GM21360 (cell line): Measurements from ENCODE around the gene RCCD1.

Experiments used
- ATAC-seq: cut with Tn5 transposase; IDR thresholded peaks from one replicate; pipeline ENCODE4 v1.9.1; 2021; ENCODE audit warnings: mild to moderate bottlenecking, moderate library complexity; ENCODE audit not compliant: unreplicated experiment

The RCCD1 gene

DNA sequence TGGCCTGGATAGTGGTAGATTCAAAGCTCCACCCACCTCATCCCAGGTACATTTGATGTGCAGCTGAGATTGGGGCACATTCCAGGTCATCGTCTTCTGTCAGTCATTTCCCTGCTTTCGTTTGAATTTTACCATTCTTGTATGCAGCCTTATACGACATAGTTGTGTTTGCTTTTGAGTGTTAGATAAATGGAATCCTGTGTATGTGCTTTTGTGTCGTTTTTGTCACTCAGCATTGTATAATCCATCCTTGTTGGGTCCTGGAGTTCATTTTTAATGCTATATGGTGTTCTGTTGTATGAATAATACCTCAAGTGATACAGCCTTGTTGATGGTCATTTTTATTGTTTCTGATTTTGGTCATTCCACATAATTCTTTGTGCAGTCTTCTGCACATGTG, 7.3 kb downstream of the RCCD1 start:
- no peak for ATAC-seq

DNA sequence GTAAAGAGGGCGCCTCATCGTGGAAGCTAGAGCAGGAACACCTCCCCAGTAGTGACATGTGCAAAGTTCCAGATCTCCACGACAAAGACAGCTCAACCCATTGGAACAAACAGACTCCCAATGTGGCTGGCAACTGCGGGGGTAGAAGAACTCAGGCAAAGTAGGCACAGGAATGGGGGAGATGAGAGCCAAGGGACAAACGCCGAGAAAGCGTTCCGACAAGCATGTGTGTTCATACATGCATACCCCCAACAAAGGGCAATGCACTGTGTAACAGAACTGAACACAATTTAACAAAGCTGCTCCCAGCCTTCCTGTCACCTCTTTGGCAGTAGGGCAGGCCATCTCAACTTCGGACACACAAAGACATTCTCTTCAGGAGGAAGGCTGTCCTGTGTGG, 11.6 kb downstream of the RCCD1 start:
- no peak for ATAC-seq

DNA sequence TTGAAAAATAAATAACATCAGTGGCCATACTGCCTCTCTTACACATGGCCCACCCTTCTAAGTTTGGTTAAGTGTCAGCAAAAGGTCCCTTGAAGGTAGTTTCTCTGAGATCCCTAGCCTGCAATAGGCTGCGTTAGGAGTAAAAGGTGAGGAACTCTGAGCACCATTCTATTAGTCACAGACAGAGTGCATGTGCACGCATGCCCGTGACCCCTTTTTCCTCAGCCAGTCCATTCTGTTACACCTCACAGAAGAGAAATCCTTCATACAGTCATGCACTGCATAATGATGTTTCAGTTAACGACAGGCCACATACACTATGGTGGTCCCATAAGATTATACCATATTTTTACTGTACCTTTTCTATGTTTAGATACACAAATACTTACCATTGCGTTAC, 12.5 kb downstream of the RCCD1 start:
- ATAC-seq = no peak

DNA sequence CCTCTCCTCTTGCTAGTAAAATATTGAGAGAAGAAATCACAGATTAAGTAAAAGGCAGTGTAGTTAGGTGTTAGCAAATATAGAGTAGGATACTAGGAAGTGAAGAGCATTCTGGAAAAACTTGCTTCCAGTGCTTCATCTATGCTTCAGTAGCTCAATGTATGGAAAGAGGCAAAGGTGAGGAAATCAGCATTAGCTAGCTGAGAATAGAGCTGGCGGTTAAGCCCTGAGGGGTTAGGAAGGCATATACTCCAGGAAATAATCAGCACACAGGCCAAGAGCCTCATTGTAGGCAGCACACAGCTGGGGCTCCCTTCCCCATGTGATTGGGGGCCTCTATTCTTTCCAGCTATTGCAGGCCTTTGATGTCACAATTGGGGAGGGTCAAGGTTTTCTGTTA, 13.8 kb downstream of the RCCD1 start:
- no peak for ATAC-seq

DNA sequence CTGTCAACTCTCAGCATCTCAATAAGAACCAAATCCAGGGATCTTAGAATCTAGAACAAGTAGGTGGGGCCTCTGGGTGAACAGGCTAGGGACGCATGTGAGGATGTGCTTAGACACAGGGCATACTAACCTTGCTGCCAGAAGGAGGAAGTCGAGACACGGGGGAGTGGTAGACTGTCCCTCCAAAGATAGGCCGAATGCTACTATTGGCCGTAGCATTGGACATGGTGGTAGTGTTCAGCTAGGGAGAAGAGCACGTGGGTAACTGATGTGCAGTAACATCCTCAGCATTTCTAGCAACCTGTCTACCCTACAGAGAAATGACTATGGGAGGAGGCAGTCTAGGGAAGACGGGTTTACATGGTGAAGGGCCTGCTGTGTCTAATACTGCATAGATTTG, 15.6 kb downstream of the RCCD1 start:
- no peak for ATAC-seq

DNA sequence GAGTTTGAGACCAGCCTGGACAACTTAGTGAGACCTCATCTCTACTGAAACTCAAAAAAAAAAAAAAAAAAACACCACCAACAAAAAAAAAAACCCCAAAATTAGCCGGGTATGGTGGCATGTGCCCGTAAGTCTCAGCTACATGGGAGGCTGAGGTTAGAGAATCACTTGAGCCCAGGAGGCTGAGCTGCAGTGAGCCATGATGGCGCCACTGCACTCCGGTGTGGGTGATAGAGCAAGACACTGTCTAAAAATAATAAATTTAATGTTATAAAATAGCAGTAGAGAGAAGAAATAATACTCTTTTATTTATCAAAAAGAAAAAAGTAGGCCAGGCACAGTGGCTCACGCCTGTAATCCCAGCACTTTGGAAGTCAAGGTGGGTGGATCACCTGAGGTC, 17.4 kb downstream of the RCCD1 start:
- ATAC-seq = no peak

DNA sequence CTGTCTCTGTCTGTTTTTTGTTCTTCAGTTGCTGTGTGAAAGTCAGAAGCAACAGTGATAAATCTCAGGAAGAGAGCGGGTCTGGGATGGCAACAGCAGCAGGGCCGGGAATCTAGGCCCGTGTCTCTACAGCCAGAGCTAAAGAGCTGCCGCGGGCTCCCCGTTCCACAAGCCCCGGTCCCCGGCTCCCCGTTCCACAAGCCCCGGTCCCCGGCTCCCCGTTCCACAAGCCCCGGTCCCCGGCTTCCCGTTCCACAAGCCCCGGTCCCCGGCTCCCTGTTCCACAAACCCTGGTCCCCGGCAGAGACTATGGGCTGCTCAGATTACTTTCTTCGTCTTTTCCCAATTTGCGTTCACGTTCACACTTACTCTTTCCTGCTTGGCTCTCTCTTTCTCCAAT, 19.5 kb downstream of the RCCD1 start:
- ATAC-seq = no peak

DNA sequence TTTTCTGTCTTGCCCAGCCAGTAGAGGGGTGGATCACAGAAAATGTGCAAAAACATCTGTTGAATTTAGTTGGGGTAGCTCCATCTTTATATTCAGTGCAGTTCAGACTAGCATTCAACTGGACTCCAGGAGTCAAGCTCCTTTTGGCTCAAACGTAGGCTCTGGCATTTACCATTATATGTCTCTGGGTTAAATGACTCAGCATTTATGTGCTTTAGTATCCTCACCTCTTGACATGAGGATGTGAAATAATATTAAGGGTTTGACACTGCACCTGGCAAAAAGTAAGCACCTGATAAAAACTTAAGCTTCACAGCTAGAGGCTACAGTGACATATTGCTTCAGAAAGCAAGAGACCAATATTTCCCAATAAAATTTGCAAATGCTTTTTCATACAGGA, 24.9 kb downstream of the RCCD1 start:
- ATAC-seq = no peak

DNA sequence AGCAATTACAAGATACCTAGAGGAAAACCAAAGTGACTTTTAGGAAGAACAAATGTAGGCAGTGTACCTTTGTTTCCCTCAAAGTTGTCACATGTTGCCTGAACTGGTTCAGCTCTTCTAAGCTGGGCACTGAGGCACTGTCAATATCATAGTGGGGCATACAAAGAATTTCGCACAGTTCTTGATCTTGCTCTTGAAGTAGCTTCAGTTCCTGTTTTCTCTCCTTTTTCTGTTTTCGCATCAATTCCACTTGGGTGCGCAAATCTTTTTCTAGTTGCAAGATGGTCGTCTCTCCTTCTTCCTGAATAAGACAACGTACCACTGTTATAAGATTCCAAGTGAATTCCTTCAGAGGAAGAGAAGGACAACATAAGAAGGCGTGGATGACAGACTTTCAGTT, 27.0 kb downstream of the RCCD1 start:
- no peak for ATAC-seq

DNA sequence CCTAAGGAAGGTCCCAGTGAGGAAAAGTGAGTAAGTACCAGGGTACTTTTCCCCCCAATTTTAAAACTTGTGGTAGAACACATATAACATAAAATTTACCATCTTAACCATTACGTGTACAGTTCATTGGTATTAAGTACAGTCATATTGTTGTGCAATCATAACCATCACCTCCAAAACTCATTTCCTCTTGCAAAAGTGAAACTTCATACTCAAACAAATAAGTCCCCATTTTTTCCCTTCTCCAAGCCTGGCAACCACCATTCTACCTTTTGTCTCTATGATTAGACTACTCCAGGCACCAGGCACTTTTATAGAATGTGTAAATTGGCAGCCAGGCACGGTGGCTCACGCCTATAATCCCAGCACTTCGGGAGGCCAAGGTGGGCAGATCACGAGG, 27.5 kb downstream of the RCCD1 start:
- no peak for ATAC-seq

DNA sequence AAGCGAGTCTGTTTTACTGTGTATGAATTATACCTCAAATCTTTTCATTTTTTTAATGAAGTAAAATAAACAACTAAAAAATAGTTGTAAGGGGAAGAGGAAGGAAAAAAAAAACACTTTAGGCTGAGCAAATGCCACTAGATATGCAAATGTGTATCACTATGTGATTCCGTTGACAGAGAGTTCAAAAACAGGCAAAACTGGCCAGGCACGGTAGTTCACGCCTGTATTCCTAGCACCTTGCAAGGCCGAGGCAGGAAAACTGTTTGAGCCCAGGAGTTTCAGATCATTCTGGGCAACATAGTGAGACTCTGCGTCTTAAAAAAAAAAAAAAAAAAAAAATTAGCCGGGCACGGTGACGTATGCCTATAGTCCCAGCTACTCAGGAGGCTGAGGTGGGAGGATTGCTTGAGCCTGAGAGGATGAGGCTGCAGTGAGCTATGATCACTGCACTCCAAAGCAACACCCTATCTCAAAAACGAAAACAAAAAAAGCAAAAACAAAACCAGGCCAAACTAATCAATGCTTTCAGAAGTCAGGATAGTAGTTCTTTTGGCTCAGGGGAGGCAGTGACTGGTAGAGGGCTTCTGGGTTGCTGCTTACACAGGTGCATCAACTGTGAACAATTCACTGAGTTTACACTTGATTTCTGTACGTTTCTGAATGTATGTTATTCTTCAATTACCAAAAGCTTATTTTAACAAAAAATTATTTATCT, 32.3 kb downstream of the RCCD1 start:
- peak; percentile 48 for ATAC-seq

DNA sequence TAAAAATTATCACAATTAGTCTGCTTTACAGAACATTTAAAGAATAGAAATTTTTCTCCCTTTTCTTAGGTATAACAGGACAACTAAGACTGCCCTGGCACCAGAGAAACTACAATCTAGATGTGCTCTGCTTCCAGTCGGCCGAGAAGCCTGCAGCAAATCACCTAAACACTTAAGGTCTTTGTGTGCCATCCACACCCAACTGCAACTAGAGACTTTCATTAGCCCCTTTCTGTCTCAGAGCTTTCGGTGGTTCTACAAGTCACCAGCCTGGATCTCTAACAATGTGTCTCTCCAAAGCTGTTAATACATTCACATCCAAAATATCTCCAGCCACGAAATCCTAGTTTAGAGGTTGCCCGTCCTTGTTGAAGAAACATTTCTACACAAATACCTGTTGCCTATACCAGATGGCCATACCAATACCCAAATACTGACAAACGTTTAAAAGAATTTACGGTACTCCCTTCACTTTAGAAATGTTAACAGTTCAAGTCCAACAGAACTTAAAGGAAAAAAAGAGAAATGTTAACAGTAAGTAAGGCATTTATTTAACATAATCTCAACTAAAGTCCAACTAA, 33.0 kb downstream of the RCCD1 start:
- no peak for ATAC-seq

DNA sequence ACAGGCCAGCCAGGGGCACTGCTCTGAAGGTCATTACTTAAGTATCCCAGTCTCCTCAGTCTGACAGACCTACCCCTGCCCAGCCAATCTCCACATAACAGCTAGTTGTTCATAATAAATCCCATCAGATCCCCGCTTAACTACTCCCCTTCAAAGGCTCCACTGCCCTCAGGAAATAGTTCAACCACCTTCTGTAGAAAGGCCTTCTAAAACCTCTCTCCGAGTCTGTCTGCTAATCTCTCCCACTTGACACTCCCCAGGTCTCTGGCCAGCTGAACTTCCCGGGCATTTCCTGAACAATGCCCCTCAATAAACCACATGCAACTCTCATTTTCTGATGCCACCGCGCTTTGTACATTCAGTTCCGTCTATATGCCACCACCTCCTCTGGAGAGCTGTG, 33.6 kb downstream of the RCCD1 start:
- ATAC-seq = no peak

DNA sequence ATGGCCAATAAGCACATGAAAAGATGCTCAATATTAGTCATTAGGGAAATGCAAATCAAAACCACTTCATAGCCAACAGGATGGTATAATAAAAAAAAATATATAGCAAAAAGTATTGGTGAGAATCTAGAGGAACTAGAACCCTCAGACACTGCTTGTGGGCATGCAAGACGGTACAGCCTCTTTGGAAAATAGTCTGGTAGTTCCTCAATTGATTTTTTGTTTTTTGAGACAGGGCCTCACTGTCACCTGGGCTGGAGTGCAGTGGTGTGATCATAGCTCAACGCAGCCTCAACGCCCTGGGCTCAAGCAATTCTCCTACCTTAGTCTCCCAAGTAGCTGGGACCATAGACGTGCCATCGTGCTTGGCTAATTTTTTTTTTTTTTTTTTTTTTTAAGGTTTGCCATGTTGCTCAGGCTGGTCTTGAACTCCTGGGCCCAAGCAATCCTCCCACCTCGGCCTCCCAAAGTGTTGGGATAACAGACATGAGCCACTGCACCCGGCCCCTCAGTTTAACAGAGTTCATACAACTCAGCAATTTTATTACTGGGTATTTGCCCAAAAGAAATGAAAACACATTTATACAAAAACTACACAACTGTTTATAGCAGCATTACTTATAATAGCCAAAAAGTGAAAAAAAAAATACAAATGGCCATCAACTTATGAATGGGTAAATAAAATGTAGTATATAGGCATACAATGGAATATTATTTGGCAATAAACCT, 34.5 kb downstream of the RCCD1 start:
- no peak for ATAC-seq

DNA sequence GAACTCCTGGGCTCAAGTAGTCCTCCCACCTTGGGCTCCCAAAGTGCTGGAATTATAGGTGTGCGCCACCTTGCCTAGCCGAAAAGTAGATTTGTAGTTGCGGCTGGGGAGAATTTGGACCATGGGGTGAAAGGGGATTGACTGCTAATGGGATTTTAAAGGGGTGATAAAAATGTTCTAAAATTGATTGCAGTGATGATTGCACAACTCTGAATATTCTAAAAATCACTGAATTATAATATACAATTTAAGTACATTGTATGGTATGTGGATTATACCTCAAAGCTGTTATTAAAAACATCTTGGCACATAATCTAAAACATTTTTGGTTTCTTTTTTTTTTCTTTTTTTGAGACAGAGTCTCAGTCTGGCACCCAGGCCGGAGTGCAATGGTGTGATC, 35.8 kb downstream of the RCCD1 start:
- ATAC-seq = no peak

DNA sequence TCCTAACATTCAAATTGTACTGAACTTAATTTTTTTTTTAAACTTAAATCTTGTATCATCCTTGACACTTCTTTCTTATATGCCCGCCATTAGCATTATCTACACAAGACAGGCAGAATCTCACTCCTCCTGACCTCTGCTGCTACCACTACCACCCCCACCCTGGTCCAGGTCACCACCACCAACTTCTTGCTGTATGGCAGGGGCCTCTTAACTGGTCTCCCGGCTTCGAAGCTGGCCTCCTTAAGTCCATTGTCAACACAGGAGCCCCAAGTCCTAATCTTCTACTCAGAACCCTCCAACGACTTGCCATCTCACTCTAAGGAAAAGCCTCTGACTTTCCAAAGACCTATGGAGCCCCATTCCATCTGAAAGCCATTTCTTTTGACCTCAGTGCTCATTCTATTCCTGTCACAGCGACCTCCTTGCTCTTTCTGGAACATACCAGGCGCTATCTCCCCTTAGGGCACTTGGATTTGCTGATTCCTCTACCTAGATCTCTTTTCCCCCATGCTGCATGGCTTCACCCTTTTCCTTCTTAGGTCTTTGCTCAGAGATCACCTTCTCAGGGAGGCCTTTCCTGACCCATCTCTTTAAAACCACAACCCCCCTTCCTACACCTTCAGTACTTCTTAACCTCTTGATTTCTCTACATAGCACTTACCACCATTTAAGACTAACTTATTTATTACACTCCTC, 37.1 kb downstream of the RCCD1 start:
- no peak for ATAC-seq

DNA sequence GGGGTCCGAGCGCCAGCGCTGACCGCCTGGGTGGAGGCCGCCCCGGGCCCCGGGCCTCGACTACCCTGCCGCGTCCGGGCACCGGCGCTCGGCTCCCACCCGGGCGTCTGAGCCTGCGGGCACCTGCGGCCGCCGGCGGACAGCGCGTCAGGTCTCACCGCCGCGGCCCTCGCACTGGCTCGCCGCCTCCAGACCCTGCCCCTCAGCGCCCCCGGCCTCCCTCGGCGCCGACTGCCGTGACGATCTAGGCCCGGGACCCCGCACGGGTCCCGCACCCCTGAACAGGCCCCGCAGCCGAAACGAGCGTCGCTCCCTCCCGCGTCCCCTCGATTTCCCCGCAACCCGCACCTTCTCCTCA, 39.4 kb downstream of the RCCD1 start:
- peak; percentile 13 for ATAC-seq

DNA sequence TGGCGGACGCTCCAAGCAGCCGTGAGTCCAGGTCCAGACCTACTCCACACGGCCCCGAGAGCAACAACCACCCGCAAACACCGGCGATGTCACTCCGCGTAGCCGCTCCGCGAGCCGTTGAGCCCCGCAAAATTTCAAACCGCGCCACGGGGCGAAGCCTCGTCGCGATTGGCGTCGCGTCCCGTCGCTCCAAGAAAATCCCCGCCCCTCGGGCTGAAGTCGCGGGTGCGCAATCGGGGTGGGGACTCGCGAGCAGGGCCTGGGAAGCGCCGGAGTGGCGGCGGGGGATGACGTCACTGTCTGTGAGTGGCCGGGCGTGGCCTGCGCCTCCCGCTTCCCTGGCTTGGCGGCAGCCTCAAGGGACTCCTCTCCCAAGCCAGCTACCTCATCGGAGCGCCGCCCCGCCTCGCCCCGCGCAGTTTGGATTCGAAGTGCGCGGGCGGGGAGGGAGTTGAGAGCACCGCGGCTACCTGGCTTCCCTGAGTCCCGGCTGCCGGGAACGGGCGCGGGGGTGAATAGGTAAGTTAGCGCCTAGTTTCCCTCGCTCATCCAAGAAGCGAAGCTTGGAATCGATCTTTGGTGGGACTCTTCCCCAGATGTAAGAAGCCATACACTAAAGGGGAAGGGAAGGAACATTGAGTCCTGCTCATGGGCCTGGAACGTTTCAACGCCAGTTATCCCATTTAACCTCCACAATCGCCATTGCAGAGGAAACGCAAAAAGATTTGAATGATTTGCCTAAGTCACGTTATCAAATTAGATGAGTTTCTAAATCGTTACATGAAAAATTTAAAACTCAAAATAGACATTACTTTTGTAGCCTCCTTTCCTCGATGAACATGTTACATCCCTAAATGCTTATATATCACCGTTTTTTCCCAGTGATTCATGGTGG, 40.0 kb downstream of the RCCD1 start, which contains the start of gene PRC1:
Gene PRC1 (minus strand): TSS at position 119 of the 895 bp plus-strand sequence. CDS start 118 bp downstream, at position 1.
- ATAC-seq = peak; percentile 94

DNA sequence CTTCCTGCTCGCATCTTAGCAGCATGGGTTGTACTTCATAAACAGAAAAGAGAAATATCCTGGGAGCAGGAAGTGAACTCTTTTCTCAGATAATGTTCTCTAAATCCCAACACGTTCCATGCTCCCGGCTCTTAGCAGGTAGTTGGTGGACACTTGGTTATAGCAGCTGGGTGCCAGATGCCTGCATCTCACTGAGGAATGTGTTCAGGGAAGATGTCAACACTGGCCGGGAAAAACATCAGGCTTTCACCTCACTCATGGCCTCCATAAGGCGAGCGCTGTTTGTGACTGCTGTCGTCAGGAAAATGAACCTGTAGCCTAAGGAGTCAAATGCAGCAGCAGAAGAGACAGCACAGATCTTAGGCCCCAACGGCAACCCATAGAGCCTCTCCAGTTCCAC, 44.1 kb downstream of the RCCD1 start:
- no peak for ATAC-seq

DNA sequence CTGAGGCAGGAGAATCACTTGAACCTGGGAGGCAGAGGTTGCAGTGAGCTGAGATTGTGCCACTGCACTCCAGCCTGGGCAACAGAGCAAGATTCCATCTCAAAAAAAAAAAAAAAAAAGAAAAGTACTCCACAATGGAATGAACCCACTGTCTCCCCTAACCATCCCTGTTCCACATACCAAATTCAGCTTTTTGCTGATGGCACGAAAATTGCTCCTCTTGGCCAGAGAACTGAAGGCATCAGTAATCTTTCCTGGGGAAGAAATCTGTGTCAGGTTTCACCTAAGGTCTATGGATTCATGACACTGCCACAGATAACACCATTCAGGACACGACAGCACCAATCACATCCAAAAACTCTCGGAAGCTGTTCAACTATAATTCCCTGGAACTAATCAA, 46.5 kb downstream of the RCCD1 start:
- ATAC-seq = no peak

DNA sequence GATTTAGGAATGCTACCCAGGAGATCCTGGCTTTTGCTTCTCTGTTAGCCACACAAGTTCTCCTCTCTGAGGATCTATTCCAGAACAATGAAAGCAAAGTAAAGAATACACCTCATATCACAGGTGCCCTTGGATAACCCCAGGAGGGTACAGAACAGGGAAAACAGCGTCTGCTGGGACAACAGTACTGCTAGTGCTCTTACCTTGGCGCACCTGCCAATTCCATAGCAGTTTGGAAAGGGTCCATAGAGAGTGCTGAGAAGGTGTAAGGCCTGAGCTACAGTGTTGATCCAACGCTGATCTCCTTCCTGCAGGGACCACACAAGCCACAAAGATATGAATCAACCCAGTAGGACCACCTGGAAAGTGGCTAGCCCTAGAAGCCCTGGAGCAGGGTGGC, 52.6 kb downstream of the RCCD1 start:
- no peak for ATAC-seq
